Subcutaneous adipose tissue (tissue), 4 donors: ENCODE results near the gene PVR. TPM values are rescaled to one million over a fixed set of nuclear protein-coding genes. Genes with fewer than 3 reads are reported as not detected.

ENCODE experiments used
- CTCF ChIP-seq: fragments of 450-650 bp; IDR thresholded peaks from one replicate; pipeline ENCODE4 v1.5.1; 2016; ENCODE audit warnings: low read depth, mild to moderate bottlenecking, control low read depth, antibody characterized with exemption, moderate library complexity
- total RNA-seq, 4 donors: library from RNA; depleted of rRNA; stranded (reverse); fragments of >200 nt; gene quantifications; one replicate each; pipeline ENCODE4 v1.1.0, GENCODE V29; 2016

Gene PVR
- total RNA-seq, 4 donors from 2014 or later, result 9.5 to 15.0 (median 10.4) TPM

GRCh38 chr19:44684892-44685863, 41.5 kb downstream of the PVR start:
- no peak for TF ChIP-seq CTCF

- no peak for TF ChIP-seq CTCF
Observed at GRCh38 chr19:44685877-44686276, 42.2 kb downstream of the PVR start.

- TF ChIP-seq CTCF, result no peak
Observed at GRCh38 chr19:44686896-44687295, 43.2 kb downstream of the PVR start.

GRCh38 chr19:44687888-44688287, 44.2 kb downstream of the PVR start:
- no peak for TF ChIP-seq CTCF

GRCh38 chr19:44689290-44690130, 45.8 kb downstream of the PVR start:
- no peak for TF ChIP-seq CTCF

- no peak for TF ChIP-seq CTCF
Observed at GRCh38 chr19:44690131-44690440, 46.4 kb downstream of the PVR start.

GRCh38 chr19:44692379-44692721, 48.6 kb downstream of the PVR start:
- no peak for TF ChIP-seq CTCF
